Gastrocnemius medialis (tissue), 4 donors: ENCODE data around the gene LTO1.

Experiments used
- CTCF ChIP-seq, 5 experiments: fragments of 450-650 bp in 3 of 5; fragments of 200-600 bp in 2 of 5; sonication (generic) in 2 of 5; IDR thresholded peaks in 4 of 5; conservative IDR thresholded peaks in 1 of 5; 1 replicate in 4 of 5; 2 replicates in 1 of 5; pipeline ENCODE4 v1.5.1; 2016 to 2019; ENCODE audit warnings: antibody characterized with exemption in 5 of 5, mild to moderate bottlenecking in 3 of 5, moderate library complexity in 3 of 5
- POLR2A ChIP-seq, 2 donors: fragments of 450-650 bp; IDR thresholded peaks; one replicate each; pipeline ENCODE4 v1.6.1; 2017; ENCODE audit warnings: antibody characterized with exemption in 2 of 2, mild to moderate bottlenecking in 2 of 2, moderate library complexity in 2 of 2

DNA sequence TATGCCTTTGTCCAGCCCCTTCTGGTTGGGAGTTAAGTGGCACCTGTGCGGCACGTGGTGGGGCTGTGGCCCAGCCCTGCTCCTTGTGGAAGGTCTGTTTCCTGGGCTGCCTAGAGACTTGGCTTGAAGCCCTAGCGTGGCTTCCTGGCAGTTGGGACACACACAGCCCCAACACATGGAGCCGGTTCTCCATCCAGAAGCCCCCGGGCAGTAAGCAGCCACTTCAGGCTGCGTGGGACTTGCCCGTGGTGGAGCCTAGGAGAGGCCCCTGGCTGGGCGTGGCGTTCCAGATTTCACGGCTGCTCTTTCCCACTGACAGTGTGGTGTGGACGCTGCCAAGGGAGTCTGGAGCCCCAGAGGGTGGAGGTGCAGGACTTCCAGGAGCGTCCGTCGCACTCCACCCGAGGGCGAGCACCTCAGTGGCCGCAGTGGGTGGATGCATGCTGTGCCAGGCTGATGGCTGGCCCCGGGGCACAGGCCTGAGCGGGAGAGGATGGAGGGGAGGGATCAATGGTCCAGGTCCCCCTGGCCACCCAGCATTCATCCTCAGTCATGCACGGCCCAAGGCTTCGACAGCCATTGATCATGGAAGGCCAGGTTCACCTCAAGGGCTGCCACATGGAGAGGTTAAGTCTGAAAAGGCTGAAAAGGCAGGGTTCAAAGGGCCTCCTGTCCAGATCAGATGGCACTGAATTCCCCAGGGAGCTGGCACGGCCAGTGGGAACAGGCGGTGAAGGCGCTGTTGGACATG, 24.9 kb downstream of the LTO1 start:
- TF ChIP-seq CTCF (IDR thresholded peaks at IDR 0.05 in 4 of 5, conservative IDR thresholded peaks at IDR 0.05 in 1 of 5): no peak
- no peak for TF ChIP-seq POLR2A (IDR thresholded peaks at IDR 0.05)
